Measurements from ENCODE around the gene HAUS8.

The HAUS8 gene

DNA sequence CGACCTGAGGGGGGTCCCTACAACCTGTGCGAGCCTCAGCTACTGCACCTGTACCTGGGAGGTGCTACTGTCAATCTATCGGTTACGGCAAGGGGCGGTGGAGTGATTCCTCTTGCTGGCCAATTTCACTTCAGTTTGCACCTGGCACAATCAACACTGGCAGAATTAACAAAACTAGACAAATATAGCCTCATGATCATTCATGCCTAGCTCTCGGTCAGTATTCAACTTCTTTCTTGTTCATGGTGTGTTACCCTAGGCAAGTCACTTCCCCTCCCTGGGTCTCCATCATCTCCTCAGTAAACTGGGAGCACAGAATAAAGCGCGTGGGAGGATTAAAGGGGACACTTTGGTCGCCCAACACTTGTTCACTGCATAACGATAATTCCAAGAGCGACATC is 618 bp downstream of the HAUS8 start:
- Histone ChIP-seq H3K27ac (ENCODE audit: low read depth, low read length, severe bottlenecking) (peak overlapping the region; percentile 74), H3K4me1 (ENCODE audit: control insufficient read depth, insufficient read depth, low read length, poor library complexity, severe bottlenecking) (peaks cover 28% of the 10 kb centered on the region), H3K9me3 (ENCODE audit: control insufficient read depth, low read length) (no peaks in the 10 kb centered on the region), H3K4me3 (ENCODE audit: extremely low read depth, insufficient read depth, low read length, poor library complexity, severe bottlenecking) (peak overlapping the region; percentile 67), H3K36me3 (ENCODE audit: control insufficient read depth, insufficient read depth, low read length) (peaks cover 34% of the 10 kb centered on the region)
- WGBS, 2 experiments (ENCODE audit: insufficient coverage in 2 of 2): 11 to 12% methylated on average over 10 to 11 of the region's 11 CpGs

DNA sequence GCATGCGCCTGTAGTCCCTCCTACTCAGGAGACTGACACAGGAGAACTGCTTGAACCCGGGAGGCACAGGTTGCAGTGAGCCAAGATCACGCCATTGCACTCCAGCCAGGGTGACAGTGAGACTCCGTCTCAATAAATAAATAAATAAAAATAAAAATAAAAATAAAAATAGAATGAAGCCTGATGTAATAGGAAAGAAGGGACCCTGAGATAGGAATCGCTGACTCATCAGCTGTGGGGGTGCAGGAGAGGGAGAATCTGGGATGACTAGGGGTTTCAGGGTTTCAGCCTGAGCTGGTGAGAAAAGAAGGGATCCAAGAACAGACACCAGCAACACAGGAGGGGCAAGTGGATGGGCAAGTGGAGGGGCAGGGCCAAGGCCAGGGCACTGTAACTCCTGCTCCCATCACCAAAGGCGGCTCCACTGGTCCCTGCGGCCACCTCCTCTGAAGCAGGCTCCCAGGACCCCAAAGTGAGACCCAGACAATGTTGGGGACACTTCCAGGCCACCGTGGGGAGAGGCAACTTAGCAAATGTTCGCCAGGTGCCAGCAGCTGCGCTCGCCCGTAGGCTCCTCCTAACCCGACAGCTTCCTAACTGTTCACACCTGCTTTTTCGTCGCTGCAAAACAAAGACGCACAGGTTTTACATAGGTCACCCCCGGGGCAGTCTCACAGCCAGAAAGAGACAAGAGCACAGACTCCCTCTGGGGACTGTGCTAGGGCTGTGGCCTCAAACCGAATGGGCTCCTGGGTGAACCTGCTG is 1.2 kb downstream of the HAUS8 start:
- Histone ChIP-seq H3K36me3 (ENCODE audit: control insufficient read depth, insufficient read depth, low read length) (peaks cover 36% of the 10 kb centered on the region), H3K27ac (ENCODE audit: low read depth, low read length, severe bottlenecking) (no peak overlapping the region), H3K4me1 (ENCODE audit: control insufficient read depth, insufficient read depth, low read length, poor library complexity, severe bottlenecking) (peaks cover 22% of the 10 kb centered on the region), H3K9me3 (ENCODE audit: control insufficient read depth, low read length) (no peaks in the 10 kb centered on the region), H3K4me3 (ENCODE audit: extremely low read depth, insufficient read depth, low read length, poor library complexity, severe bottlenecking) (peak overlapping the region; percentile 67)
- WGBS, 2 experiments (ENCODE audit: insufficient coverage in 2 of 2): 31 to 47% methylated on average over 13 to 15 of the region's 18 CpGs

DNA sequence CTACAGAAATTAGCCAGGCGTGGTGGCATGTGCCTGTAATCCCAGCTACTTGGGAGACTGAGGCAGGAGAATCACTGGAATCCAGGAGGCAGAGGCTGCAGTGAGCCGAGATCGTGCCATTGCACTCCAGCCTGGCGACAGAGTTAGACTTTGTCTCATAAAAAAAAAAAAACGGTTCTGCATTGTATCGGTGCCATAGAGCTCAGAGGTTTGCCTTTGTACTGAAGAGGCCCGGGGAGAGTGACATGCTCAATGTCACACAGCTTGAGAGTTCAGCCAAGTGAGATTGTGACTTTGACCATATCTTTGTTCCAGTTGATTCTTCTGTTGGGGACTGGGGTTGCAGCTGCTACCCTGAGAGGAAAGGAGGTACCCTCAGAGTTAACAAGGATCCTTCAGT is 4.3 kb downstream of the HAUS8 start:
- Histone ChIP-seq H3K9me3 (ENCODE audit: control insufficient read depth, low read length) (no peaks in the 10 kb centered on the region), H3K4me3 (ENCODE audit: extremely low read depth, insufficient read depth, low read length, poor library complexity, severe bottlenecking) (no peak overlapping the region), H3K27ac (ENCODE audit: low read depth, low read length, severe bottlenecking) (no peak overlapping the region), H3K4me1 (ENCODE audit: control insufficient read depth, insufficient read depth, low read length, poor library complexity, severe bottlenecking) (peaks cover 4% of the 10 kb centered on the region), H3K36me3 (ENCODE audit: control insufficient read depth, insufficient read depth, low read length) (peaks cover 40% of the 10 kb centered on the region)
- 94 to 96% methylated on average over 7 of the region's 7 CpGs for WGBS, 2 experiments (ENCODE audit: insufficient coverage in 2 of 2)

DNA sequence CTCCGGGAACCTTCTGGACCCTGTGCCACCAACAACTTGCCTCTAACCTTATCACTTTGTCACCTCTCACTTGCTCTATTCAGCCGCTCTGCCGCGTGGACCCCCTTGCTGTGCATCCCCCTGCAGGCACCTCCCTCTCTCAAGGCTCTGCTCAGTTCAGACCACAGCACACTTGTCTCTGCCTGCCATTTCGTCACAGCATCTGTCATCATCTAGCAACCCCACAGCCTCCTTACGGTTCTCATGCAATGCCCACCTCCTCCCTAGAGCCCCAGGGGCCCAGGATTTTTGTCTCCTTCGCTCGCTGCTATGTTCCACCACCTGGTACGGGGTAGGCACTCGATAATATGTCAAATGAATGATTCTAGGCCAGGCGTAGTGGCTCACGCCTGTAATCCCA is 4.8 kb downstream of the HAUS8 start:
- WGBS, 2 experiments (ENCODE audit: insufficient coverage in 2 of 2): 95 to 96% methylated on average over 12 of the region's 12 CpGs
- no peak overlapping the region for H3K4me3 ChIP-seq (ENCODE audit: extremely low read depth, insufficient read depth, low read length, poor library complexity, severe bottlenecking)
- H3K9me3 ChIP-seq (ENCODE audit: control insufficient read depth, low read length): no peaks in the 10 kb centered on the region
- H3K27ac ChIP-seq (ENCODE audit: low read depth, low read length, severe bottlenecking): no peak overlapping the region
- H3K36me3 ChIP-seq (ENCODE audit: control insufficient read depth, insufficient read depth, low read length): peaks cover 42% of the 10 kb centered on the region
- peaks cover 4% of the 10 kb centered on the region for H3K4me1 ChIP-seq (ENCODE audit: control insufficient read depth, insufficient read depth, low read length, poor library complexity, severe bottlenecking)

DNA sequence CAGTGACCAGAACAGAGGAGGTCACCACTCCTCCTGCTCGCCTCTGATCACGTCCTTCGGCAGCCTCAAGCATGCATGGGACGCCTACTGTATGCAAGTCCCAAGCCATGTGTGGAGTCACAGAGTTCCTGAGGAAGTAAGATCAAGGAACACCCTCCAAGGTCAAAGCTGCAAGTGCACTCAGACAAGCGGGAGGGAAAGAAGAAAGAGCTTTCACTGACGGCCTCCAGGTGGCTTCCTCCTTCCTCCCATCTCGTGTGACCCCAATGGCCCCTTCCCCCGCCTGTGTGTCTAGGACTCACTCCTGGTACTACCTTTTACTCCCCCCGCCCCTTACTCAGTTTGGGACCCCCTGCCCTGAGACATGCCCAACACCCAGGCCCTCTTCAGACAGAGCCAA is 6.1 kb downstream of the HAUS8 start:
- no peak overlapping the region for H3K4me3 ChIP-seq (ENCODE audit: extremely low read depth, insufficient read depth, low read length, poor library complexity, severe bottlenecking)
- no peaks in the 10 kb centered on the region for H3K9me3 ChIP-seq (ENCODE audit: control insufficient read depth, low read length)
- peaks cover 2% of the 10 kb centered on the region for H3K4me1 ChIP-seq (ENCODE audit: control insufficient read depth, insufficient read depth, low read length, poor library complexity, severe bottlenecking)
- no peak overlapping the region for H3K27ac ChIP-seq (ENCODE audit: low read depth, low read length, severe bottlenecking)
- WGBS, 2 experiments (ENCODE audit: insufficient coverage in 2 of 2): 90 to 98% methylated on average over 5 of the region's 9 CpGs
- H3K36me3 ChIP-seq (ENCODE audit: control insufficient read depth, insufficient read depth, low read length): peaks cover 52% of the 10 kb centered on the region

DNA sequence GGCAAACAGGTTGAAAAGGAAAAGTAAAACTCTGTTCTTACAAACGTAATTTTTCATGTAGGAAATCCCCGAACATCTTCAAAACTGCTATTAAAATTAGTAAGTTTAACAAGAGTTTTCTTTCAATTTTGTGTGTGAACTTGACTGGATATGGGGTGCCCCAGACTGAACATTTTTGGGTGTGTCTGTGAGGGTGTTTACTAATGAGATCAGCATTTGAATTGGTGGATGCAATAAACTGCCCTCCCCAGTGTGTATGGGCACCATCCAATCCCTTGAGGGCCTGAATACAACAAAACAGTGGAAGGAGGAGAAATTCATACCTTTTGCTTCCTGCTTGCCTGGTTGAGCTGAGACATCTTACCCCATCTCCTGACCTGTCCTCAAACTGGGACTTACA is 11.8 kb downstream of the HAUS8 start:
- peaks cover 77% of the 10 kb centered on the region for H3K36me3 ChIP-seq (ENCODE audit: control insufficient read depth, insufficient read depth, low read length)

DNA sequence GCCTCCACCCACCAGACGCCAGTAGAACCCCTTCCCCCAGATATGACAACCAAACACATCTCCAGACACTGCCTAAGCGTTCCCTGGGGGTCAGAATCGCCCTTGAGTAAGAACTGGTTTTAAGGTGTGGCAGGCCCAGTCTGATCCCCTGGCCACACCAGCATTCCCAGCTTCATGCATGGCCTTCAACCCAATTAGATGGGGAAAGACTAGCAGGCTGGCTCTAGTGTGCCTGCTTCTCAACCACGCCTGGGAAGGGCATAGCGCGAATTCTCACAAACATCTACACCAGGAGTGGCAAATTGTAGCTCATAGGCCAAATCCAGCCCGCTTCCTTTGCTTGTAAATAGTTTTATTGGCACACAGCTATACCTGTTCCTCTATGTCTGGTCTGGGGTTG is 13.6 kb downstream of the HAUS8 start:
- Histone ChIP-seq H3K9me3 (ENCODE audit: control insufficient read depth, low read length) (no peaks in the 10 kb centered on the region), H3K4me3 (ENCODE audit: extremely low read depth, insufficient read depth, low read length, poor library complexity, severe bottlenecking) (no peak overlapping the region), H3K27ac (ENCODE audit: low read depth, low read length, severe bottlenecking) (no peak overlapping the region), H3K36me3 (ENCODE audit: control insufficient read depth, insufficient read depth, low read length) (peaks cover 89% of the 10 kb centered on the region), H3K4me1 (ENCODE audit: control insufficient read depth, insufficient read depth, low read length, poor library complexity, severe bottlenecking) (no peaks in the 10 kb centered on the region)
- WGBS, 2 experiments (ENCODE audit: insufficient coverage in 2 of 2): 97 to 100% methylated on average over 3 to 4 of the region's 7 CpGs

More for the DNA sequence above, 11.8 kb downstream of the HAUS8 start:
- Histone ChIP-seq H3K9me3 (ENCODE audit: control insufficient read depth, low read length) (no peaks in the 10 kb centered on the region), H3K4me1 (ENCODE audit: control insufficient read depth, insufficient read depth, low read length, poor library complexity, severe bottlenecking) (no peaks in the 10 kb centered on the region), H3K27ac (ENCODE audit: low read depth, low read length, severe bottlenecking) (no peak overlapping the region), H3K4me3 (ENCODE audit: extremely low read depth, insufficient read depth, low read length, poor library complexity, severe bottlenecking) (no peak overlapping the region)
- 100% methylated on average over 2 of the region's 2 CpGs; no CpG with 5 or more reads in 1 of the 2 experiments for WGBS, 2 experiments (ENCODE audit: insufficient coverage in 2 of 2)

DNA sequence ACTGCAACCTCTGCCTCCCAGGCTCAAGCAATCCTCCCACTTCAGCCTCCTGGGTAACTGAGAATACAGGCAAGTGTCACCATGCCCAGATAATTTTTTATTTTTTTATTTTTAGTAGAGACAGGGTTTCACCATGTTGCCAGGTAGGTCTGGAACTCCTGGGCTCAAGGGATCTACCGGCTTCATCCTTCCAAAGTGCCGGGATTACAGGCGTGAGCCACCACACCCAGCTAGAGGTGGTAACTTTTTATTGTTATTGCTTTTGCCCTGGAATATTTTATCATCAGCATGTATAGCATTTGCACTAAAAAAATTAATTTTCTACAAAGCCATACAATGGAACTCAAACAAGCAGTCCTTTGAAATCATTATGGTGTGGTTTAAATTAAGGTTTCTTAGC is 14.0 kb downstream of the HAUS8 start:
- Histone ChIP-seq H3K4me3 (ENCODE audit: extremely low read depth, insufficient read depth, low read length, poor library complexity, severe bottlenecking) (no peak overlapping the region), H3K4me1 (ENCODE audit: control insufficient read depth, insufficient read depth, low read length, poor library complexity, severe bottlenecking) (no peaks in the 10 kb centered on the region), H3K27ac (ENCODE audit: low read depth, low read length, severe bottlenecking) (no peak overlapping the region), H3K9me3 (ENCODE audit: control insufficient read depth, low read length) (no peaks in the 10 kb centered on the region), H3K36me3 (ENCODE audit: control insufficient read depth, insufficient read depth, low read length) (peaks cover 89% of the 10 kb centered on the region)
- WGBS, 2 experiments (ENCODE audit: insufficient coverage in 2 of 2): 71 to 100% methylated on average over 3 of the region's 3 CpGs

DNA sequence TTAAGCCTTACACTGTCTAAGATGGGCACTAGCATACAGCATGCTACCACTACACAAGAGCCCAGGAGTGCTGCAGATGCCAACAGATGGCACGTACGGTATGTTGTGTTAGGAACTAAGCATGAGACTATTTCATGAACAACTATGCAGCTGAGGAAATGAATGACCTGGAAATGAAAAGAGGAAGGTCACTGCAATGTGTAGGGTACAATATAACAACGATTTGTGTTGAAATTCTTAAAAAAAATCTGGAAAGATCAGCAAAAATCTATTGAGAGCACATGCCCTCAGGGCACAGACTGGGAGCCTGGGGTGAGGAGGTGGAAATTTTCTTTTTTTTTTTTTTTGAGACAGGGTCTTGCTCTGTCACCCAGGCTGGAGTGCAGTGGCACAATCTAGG is 14.4 kb downstream of the HAUS8 start:
- Histone ChIP-seq H3K36me3 (ENCODE audit: control insufficient read depth, insufficient read depth, low read length) (peaks cover 89% of the 10 kb centered on the region), H3K4me3 (ENCODE audit: extremely low read depth, insufficient read depth, low read length, poor library complexity, severe bottlenecking) (no peak overlapping the region), H3K4me1 (ENCODE audit: control insufficient read depth, insufficient read depth, low read length, poor library complexity, severe bottlenecking) (no peaks in the 10 kb centered on the region), H3K9me3 (ENCODE audit: control insufficient read depth, low read length) (no peaks in the 10 kb centered on the region), H3K27ac (ENCODE audit: low read depth, low read length, severe bottlenecking) (no peak overlapping the region)
- WGBS, 2 experiments (ENCODE audit: insufficient coverage in 2 of 2): 90 to 98% methylated on average over 3 of the region's 3 CpGs

DNA sequence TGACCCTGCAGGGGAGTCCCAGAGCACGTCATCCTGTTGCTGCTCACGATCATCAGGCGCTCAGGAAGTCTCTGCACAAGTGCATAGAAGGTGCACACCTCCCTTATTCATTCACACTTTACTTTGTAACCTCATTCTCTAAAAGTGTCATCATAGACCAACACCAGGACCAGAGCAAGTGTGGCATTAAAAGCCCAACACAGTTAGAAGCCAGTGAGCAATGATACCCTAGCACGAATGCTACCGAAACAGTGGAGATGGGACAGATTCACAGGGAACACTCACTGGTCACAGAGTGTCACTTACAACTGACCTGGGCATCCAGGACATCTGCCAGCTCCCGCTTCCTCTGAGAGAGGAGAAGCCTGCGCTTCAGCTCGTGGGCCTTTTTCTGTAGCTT is 17.0 kb downstream of the HAUS8 start:
- Histone ChIP-seq H3K27ac (ENCODE audit: low read depth, low read length, severe bottlenecking) (no peak overlapping the region), H3K36me3 (ENCODE audit: control insufficient read depth, insufficient read depth, low read length) (peaks cover 91% of the 10 kb centered on the region), H3K4me3 (ENCODE audit: extremely low read depth, insufficient read depth, low read length, poor library complexity, severe bottlenecking) (no peak overlapping the region), H3K4me1 (ENCODE audit: control insufficient read depth, insufficient read depth, low read length, poor library complexity, severe bottlenecking) (no peaks in the 10 kb centered on the region), H3K9me3 (ENCODE audit: control insufficient read depth, low read length) (no peaks in the 10 kb centered on the region)
- 98 to 100% methylated on average over 6 of the region's 8 CpGs for WGBS, 2 experiments (ENCODE audit: insufficient coverage in 2 of 2)

DNA sequence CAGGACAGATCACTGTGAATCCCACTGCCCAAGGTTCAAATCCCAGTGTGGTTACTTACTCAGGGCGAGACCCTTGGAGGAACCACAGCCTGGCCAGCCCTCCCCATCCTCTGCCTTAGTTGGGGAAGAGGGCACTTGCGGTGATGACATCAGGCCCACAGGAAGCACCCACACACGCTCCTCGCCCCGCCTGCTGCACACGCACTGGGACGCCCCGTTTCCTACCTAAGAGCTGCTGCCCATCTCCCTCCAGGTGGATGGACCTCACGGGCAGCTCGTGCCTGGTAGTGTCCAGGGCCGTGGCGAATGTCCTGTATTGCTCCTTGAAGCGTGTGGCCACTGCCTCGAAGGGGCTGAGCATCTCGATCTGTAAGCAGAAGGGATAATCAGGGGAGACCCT is 19.6 kb downstream of the HAUS8 start:
- Histone ChIP-seq H3K9me3 (ENCODE audit: control insufficient read depth, low read length) (no peaks in the 10 kb centered on the region), H3K4me3 (ENCODE audit: extremely low read depth, insufficient read depth, low read length, poor library complexity, severe bottlenecking) (no peak overlapping the region)
- 95 to 98% methylated on average over 15 of the region's 15 CpGs for WGBS, 2 experiments (ENCODE audit: insufficient coverage in 2 of 2)

More for the DNA sequence above, 19.6 kb downstream of the HAUS8 start:
- H3K4me1 ChIP-seq (ENCODE audit: control insufficient read depth, insufficient read depth, low read length, poor library complexity, severe bottlenecking): no peaks in the 10 kb centered on the region
- no peak overlapping the region for H3K27ac ChIP-seq (ENCODE audit: low read depth, low read length, severe bottlenecking)
- peaks cover 93% of the 10 kb centered on the region for H3K36me3 ChIP-seq (ENCODE audit: control insufficient read depth, insufficient read depth, low read length)
